ENCODE measurements around the gene HES6. TPM values are rescaled to one million over a fixed set of nuclear protein-coding genes. Genes with fewer than 3 reads are reported as not detected.

Gene HES6
- total RNA-seq, 4 donors from 2014 or later, result 9.5 to 33.3 (median 10.2) TPM; not detected in 1

GRCh38 chr2:238251986-238252385 lies 12.1 kb upstream of the HES6 start:
- intact Hi-C loops (cut with DNase I; ENCODE audit: low total_unique reads), result no loop called here
- no peak for DNase-seq
- no peaks in the 10 kb centered on the region for H3K36me3 ChIP-seq
- H3K4me1 ChIP-seq, result no peaks in the 10 kb centered on the region
- TF ChIP-seq POLR2A (IDR thresholded peaks at IDR 0.05) (no peak), CTCF (IDR thresholded peaks at IDR 0.05) (no peak)
- no peaks in the 10 kb centered on the region for H3K9me3 ChIP-seq
- no peaks in the 10 kb centered on the region for H3K27me3 ChIP-seq
- no peak overlapping the region for H3K27ac ChIP-seq
- no peak overlapping the region for H3K4me3 ChIP-seq

GRCh38 chr2:238251331-238251730 lies 11.5 kb upstream of the HES6 start:
- H3K4me1 ChIP-seq, result no peaks in the 10 kb centered on the region
- H3K4me3 ChIP-seq, result no peak overlapping the region
- H3K9me3 ChIP-seq, result no peaks in the 10 kb centered on the region
- no peaks in the 10 kb centered on the region for H3K27me3 ChIP-seq
- intact Hi-C loops (cut with DNase I; ENCODE audit: low total_unique reads), result no loop called here
- H3K36me3 ChIP-seq, result no peaks in the 10 kb centered on the region
- H3K27ac ChIP-seq, result no peak overlapping the region
- no peak for DNase-seq
- TF ChIP-seq CTCF (IDR thresholded peaks at IDR 0.05) (no peak), POLR2A (IDR thresholded peaks at IDR 0.05) (no peak)

GRCh38 chr2:238250896-238251295 lies 11.1 kb upstream of the HES6 start:
- TF ChIP-seq POLR2A (IDR thresholded peaks at IDR 0.05) (no peak), CTCF (IDR thresholded peaks at IDR 0.05) (no peak)
- intact Hi-C loops (cut with DNase I; ENCODE audit: low total_unique reads), result no loop called here
- no peaks in the 10 kb centered on the region for H3K9me3 ChIP-seq
- no peaks in the 10 kb centered on the region for H3K4me1 ChIP-seq
- H3K27ac ChIP-seq, result no peak overlapping the region
- H3K4me3 ChIP-seq, result no peak overlapping the region
- H3K36me3 ChIP-seq, result no peaks in the 10 kb centered on the region
- H3K27me3 ChIP-seq, result no peaks in the 10 kb centered on the region
- DNase-seq, result no peak

GRCh38 chr2:238247841-238248453 lies 8.1 kb upstream of the HES6 start:
- intact Hi-C loops (cut with DNase I; ENCODE audit: low total_unique reads), result no loop called here
- Histone ChIP-seq H3K27me3 (no peaks in the 10 kb centered on the region), H3K36me3 (no peaks in the 10 kb centered on the region), H3K27ac (no peak overlapping the region), H3K4me1 (peaks cover 0 to 5% of the 10 kb centered on the region in 2 donors), H3K4me3 (no peak overlapping the region), H3K9me3 (no peaks in the 10 kb centered on the region)
- DNase-seq, result no peak
- no peak for TF ChIP-seq CTCF (IDR thresholded peaks at IDR 0.05)
- TF ChIP-seq POLR2A (IDR thresholded peaks at IDR 0.05), result no peak

GRCh38 chr2:238247002-238247822 lies 7.4 kb upstream of the HES6 start:
- H3K4me3 ChIP-seq, result no peak overlapping the region
- intact Hi-C loops (cut with DNase I; ENCODE audit: low total_unique reads), result no loop called here
- no peaks in the 10 kb centered on the region for H3K9me3 ChIP-seq
- no peak overlapping the region for H3K27ac ChIP-seq
- peaks cover 5 to 11% of the 10 kb centered on the region in 2 donors for H3K4me1 ChIP-seq
- H3K27me3 ChIP-seq, result no peaks in the 10 kb centered on the region
- no peak for DNase-seq
- no peaks in the 10 kb centered on the region for H3K36me3 ChIP-seq
- TF ChIP-seq CTCF (IDR thresholded peaks at IDR 0.05), result no peak

All from uterus (tissue), 4 donors.